Measurements from ENCODE around the gene NF2.
A peak's percentile ranks its signal among the peaks of the same experiment; 100 is the strongest.

- TF ChIP-seq CTCF (IDR thresholded peaks at IDR 0.05 in 2 of 3, conservative IDR thresholded peaks at IDR 0.05 in 1 of 3; ENCODE audit: control insufficient read depth in 2 of 3, extremely low read depth in 1 of 3, insufficient read depth in 1 of 3, low read depth in 3 of 3, low read length in 3 of 3) (0 out of 6 replicates have a peak, but pooled peaks of 2 of the 3 experiments have one; percentile 5 to 12), EZH2 (IDR thresholded peaks at IDR 0.05; ENCODE audit: borderline replicate concordance, control insufficient read depth, low read depth, low read length) (no peak), CBFB (IDR thresholded peaks at IDR 0.05; ENCODE audit: low read depth) (no peak), POLR2A (IDR thresholded peaks at IDR 0.05; ENCODE audit: low read depth, low read length) (no peak), ZNF274 (IDR thresholded peaks at IDR 0.05; ENCODE audit: insufficient read depth, insufficient read length) (no peak), POLR2AphosphoS5 (IDR thresholded peaks at IDR 0.05; ENCODE audit: low read length) (no peak), EP300 (IDR thresholded peaks at IDR 0.05; ENCODE audit: borderline replicate concordance in 1 of 2, control insufficient read depth in 1 of 2, low read depth in 2 of 2, low read length in 2 of 2) (no peak), IRF3 (IDR thresholded peaks at IDR 0.05) (no peak), MXI1 (IDR thresholded peaks at IDR 0.05; ENCODE audit: low read depth, low read length) (no peak)
- TF ChIP-seq, protein P1, sequence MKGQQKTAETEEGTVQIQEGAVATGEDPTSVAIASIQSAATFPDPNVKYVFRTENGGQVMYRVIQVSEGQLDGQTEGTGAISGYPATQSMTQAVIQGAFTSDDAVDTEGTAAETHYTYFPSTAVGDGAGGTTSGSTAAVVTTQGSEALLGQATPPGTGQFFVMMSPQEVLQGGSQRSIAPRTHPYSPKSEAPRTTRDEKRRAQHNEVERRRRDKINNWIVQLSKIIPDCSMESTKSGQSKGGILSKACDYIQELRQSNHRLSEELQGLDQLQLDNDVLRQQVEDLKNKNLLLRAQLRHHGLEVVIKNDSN (IDR thresholded peaks at IDR 0.05; ENCODE audit: borderline replicate concordance, extremely low read length, insufficient read depth, low read depth, low read length) = no peak
Measured at GRCh38 chr22:29609139-29609538, 5.7 kb downstream of the NF2 start.

Measured in GM12878 (cell line).